ENCODE results near the gene SPTAN1. TPM values are rescaled to one million over a fixed set of nuclear protein-coding genes. Genes with fewer than 3 reads are reported as not detected.

The SPTAN1 gene
- total and polyA plus RNA-seq, 2 donors (not counting 3 experiments of a cell fraction or from before 2014, with no cell fraction given), result 408 to 502 TPM

DNA sequence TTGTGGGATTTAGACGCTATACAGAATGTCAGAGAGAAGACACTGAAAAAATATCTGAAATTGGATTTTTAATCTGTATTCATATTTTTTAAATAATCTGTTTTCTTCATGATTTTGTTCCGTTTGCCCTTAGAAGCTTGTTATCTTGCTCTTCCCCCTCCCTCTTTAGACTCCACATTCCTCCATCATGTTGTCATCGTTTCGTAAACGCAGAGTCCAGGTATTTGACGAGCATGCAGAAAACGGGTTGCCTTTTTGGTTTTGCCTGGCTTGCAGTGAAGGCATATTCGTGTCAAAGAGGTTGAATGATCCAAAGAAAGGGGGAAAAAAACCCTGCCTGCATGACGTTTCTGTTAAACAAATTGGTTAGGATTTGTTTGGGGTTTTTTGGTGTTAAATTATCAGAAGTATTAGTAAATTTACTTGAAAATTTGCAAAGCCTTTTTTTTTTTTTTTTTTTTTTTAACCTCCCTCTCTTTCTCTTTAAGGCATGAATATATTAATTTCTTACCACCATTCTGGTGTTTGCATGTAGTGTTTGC, 2.9 kb downstream of the SPTAN1 start:
- Histone ChIP-seq H4K20me1 (replicated peaks; ENCODE audit: control insufficient read depth, extremely low read depth, insufficient read depth, low read length) (peaks cover 3% of the 10 kb centered on the region), H3K4me3 (replicated peaks in 1 of 3; ENCODE audit: insufficient read depth in 1 of 3, low read depth in 1 of 3, low read length in 3 of 3) (peak overlapping the region in 2 of 3 experiments; percentile 78 to 99), H3K4me2 (ENCODE audit: insufficient read depth, low read length) (peak overlapping the region; percentile 98), H3K4me1 (ENCODE audit: control insufficient read depth, extremely low read depth, insufficient read depth, low read length) (peaks cover 72% of the 10 kb centered on the region), H3K9me1 (replicated peaks; ENCODE audit: control insufficient read depth, extremely low read depth, insufficient read depth, low read length) (no peaks in the 10 kb centered on the region), H3K27me3 (ENCODE audit: control insufficient read depth in 2 of 2, insufficient read depth in 2 of 2, low read length in 2 of 2) (no peaks in the 10 kb centered on the region), H3K79me2 (ENCODE audit: control insufficient read depth, insufficient read depth, low read length) (peaks cover 64% of the 10 kb centered on the region), H3K9me3 (replicated peaks; ENCODE audit: control insufficient read depth, insufficient read depth, low read length) (no peaks in the 10 kb centered on the region), H3K36me3 (ENCODE audit: control insufficient read depth in 2 of 2, extremely low read depth in 1 of 2, insufficient read depth in 2 of 2, low read length in 2 of 2) (no peaks in the 10 kb centered on the region), H3K27ac (ENCODE audit: insufficient read depth, low read depth, low read length) (peak overlapping the region; percentile 46), H3K9ac (replicated peaks; ENCODE audit: extremely low read depth, insufficient read depth, low read length) (peak overlapping the region; percentile 95), H2AFZ (ENCODE audit: low read depth, low read length) (no peak overlapping the region)
- ChIA-PET CTCF (interaction anchor here (0.9 to 2.8 kb wide), 4 partner anchors 11 to 116 kb away, joined by 3 to 12 read pairs (median 3); no protein-coding TSS in a partner anchor), POLR2A (interaction anchor here (0.7 to 1.1 kb wide), 2 partner anchors 10 to 34 kb away, joined by 4 to 5 read pairs; no protein-coding TSS in a partner anchor)
- TF ChIP-seq GATA2 (IDR thresholded peaks at IDR 0.05; ENCODE audit: insufficient read depth, insufficient read length, low read depth, low read length), result no peak
- peak; percentile 56 for TF ChIP-seq JUN (IDR thresholded peaks at IDR 0.05; ENCODE audit: borderline replicate concordance, insufficient read depth, insufficient read length, low read depth)
- no peak for TF ChIP-seq EZH2 (IDR thresholded peaks at IDR 0.05; ENCODE audit: borderline replicate concordance, low read depth, low read length, severe bottlenecking)
- TF ChIP-seq POLR2A (IDR thresholded peaks at IDR 0.05; ENCODE audit: low read depth, low read length), result peak; percentile 44
- peak; percentile 25 for TF ChIP-seq POLR2AphosphoS5 (IDR thresholded peaks at IDR 0.05; ENCODE audit: insufficient read depth, low read depth, low read length)
- FAIRE-seq (peak; percentile 53), DNase-seq (ENCODE audit: low read depth, low spot score) (peak; percentile 67)
- no TSS peak for BruUV-seq (replicated peaks)
- intact Hi-C loops (cut with micrococcal nuclease), result loop anchor here (10.0 kb wide), 1 partner anchor 260 kb away; no protein-coding TSS in a partner anchor
- dilution Hi-C loops (cut with MboI; ENCODE audit: extremely low pct_ligation_motif_present, low sequenced_read_pairs), result no loop called here

DNA sequence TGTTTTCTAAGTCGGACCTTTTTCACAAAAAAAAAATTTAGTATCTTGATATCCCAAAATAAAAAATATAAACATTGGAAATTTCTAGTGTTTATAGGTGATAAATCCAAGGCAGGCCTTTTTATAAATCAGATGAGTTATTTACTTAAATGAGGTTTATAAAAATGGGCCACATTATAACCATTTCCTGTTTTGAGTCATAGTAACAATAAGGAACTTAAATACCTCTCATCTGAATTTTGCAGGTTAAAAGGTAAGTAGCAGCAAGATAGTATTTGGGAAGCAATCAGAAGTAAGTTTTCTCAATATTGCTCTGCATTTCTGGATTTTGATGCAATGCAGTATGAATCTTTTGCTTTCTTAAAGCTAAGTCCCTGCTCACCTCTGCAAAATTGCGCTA, 3.9 kb downstream of the SPTAN1 start:
- H3K4me2 ChIP-seq (ENCODE audit: insufficient read depth, low read length), result peak overlapping the region; percentile 98
- CTCF ChIA-PET, result interaction anchor here (0.9 to 1.0 kb wide), 3 partner anchors 13 to 117 kb away, joined by 3 read pairs; no protein-coding TSS in a partner anchor

More for the DNA sequence above, 3.9 kb downstream of the SPTAN1 start:
- Histone ChIP-seq H3K9me3 (replicated peaks; ENCODE audit: control insufficient read depth, insufficient read depth, low read length) (no peaks in the 10 kb centered on the region), H3K79me2 (ENCODE audit: control insufficient read depth, insufficient read depth, low read length) (peaks cover 74% of the 10 kb centered on the region), H3K4me1 (ENCODE audit: control insufficient read depth, extremely low read depth, insufficient read depth, low read length) (peaks cover 62% of the 10 kb centered on the region), H3K27me3 (ENCODE audit: control insufficient read depth in 2 of 2, insufficient read depth in 2 of 2, low read length in 2 of 2) (no peaks in the 10 kb centered on the region), H4K20me1 (replicated peaks; ENCODE audit: control insufficient read depth, extremely low read depth, insufficient read depth, low read length) (peaks cover 3% of the 10 kb centered on the region), H2AFZ (ENCODE audit: low read depth, low read length) (no peak overlapping the region), H3K9me1 (replicated peaks; ENCODE audit: control insufficient read depth, extremely low read depth, insufficient read depth, low read length) (no peaks in the 10 kb centered on the region), H3K4me3 (replicated peaks in 1 of 3; ENCODE audit: insufficient read depth in 1 of 3, low read depth in 1 of 3, low read length in 3 of 3) (no peak overlapping the region), H3K27ac (ENCODE audit: insufficient read depth, low read depth, low read length) (no peak overlapping the region), H3K36me3 (ENCODE audit: control insufficient read depth in 2 of 2, extremely low read depth in 1 of 2, insufficient read depth in 2 of 2, low read length in 2 of 2) (no peaks in the 10 kb centered on the region), H3K9ac (replicated peaks; ENCODE audit: extremely low read depth, insufficient read depth, low read length) (no peak overlapping the region)
- intact Hi-C loops (cut with micrococcal nuclease), result loop anchor here (10.0 kb wide), 1 partner anchor 261 kb away; no protein-coding TSS in a partner anchor
- FAIRE-seq (no peak), DNase-seq (ENCODE audit: low read depth, low spot score) (peak; percentile 30)
- POLR2A ChIA-PET, result no interaction called here
- TF ChIP-seq JUN (IDR thresholded peaks at IDR 0.05; ENCODE audit: borderline replicate concordance, insufficient read depth, insufficient read length, low read depth) (peak; percentile 9), POLR2AphosphoS5 (IDR thresholded peaks at IDR 0.05; ENCODE audit: insufficient read depth, low read depth, low read length) (no peak), POLR2A (IDR thresholded peaks at IDR 0.05; ENCODE audit: low read depth, low read length) (no peak)
- BruUV-seq (replicated peaks), result no TSS peak
- dilution Hi-C loops (cut with MboI; ENCODE audit: extremely low pct_ligation_motif_present, low sequenced_read_pairs), result no loop called here

Measured in endothelial cell of umbilical vein (primary cell).